Endothelial cell (in vitro differentiated cells): ENCODE results near the gene TLK2. TPM values are rescaled to one million over a fixed set of nuclear protein-coding genes. Genes with fewer than 3 reads are reported as not detected.
A peak's percentile ranks its signal among the peaks of the same experiment; 100 is the strongest.

Experiments used
- DNase-seq: peaks from one replicate; pipeline ENCODE4 v3.0.0; 2021; ENCODE audit warnings: low spot score
- H3K27ac Mint-ChIP-seq: one replicate; pipeline ENCODE4 v1.8.0; 2021; ENCODE audit warnings: mixed read lengths, inconsistent platforms; ENCODE audit not compliant: unreplicated experiment
- H3K27me3 Mint-ChIP-seq: one replicate; pipeline ENCODE4 v1.8.0; 2021; ENCODE audit warnings: mild to moderate bottlenecking, moderate library complexity, mixed read lengths, inconsistent platforms; ENCODE audit not compliant: unreplicated experiment
- H3K36me3 Mint-ChIP-seq: one replicate; pipeline ENCODE4 v1.8.0; 2021; ENCODE audit warnings: mild to moderate bottlenecking, low read depth, mixed read lengths, inconsistent platforms; ENCODE audit not compliant: unreplicated experiment
- H3K4me1 Mint-ChIP-seq: one replicate; pipeline ENCODE4 v1.8.0; 2021; ENCODE audit warnings: mild to moderate bottlenecking, mixed read lengths, inconsistent platforms; ENCODE audit not compliant: unreplicated experiment
- H3K4me3 Mint-ChIP-seq: one replicate; pipeline ENCODE4 v1.8.0; 2021; ENCODE audit warnings: mild to moderate bottlenecking, mixed read lengths, inconsistent platforms; ENCODE audit not compliant: unreplicated experiment
- H3K9me3 Mint-ChIP-seq: one replicate; pipeline ENCODE4 v1.8.0; 2021; ENCODE audit warnings: mixed read lengths, inconsistent platforms; ENCODE audit not compliant: unreplicated experiment
- CTCF ChIP-seq: fragments of 200-600 bp; sonication (generic); IDR thresholded peaks from one replicate; pipeline ENCODE4 v1.5.0; 2021; ENCODE audit warnings: antibody characterized with exemption; ENCODE audit not compliant: unreplicated experiment
- total RNA-seq: library from RNA; stranded (reverse); fragmentation: NEBNext Ultra II Directional; extraction: Animal tissue kit (Norgen Biotek cat#: 25700); gene quantifications from one replicate; pipeline ENCODE4 v1.2.1, GENCODE V29; 2021; ENCODE audit not compliant: unreplicated experiment

TLK2 gene
- total RNA-seq, 1 donor from 2014 or later, result 47.5 TPM

GRCh38 chr17:62658136-62658920 lies 179.7 kb downstream of the TLK2 start:
- Mint-ChIP-seq H3K4me1 (peaks cover 19% of the 10 kb centered on the region), H3K36me3 (peaks cover 26% of the 10 kb centered on the region), H3K9me3 (no peaks in the 10 kb centered on the region), H3K27me3 (peaks cover 6% of the 10 kb centered on the region), H3K27ac (no peak overlapping the region), H3K4me3 (peak overlapping the region; percentile 79)
- DNase-seq, result no peak
- TF ChIP-seq CTCF, result no peak

GRCh38 chr17:62660629-62661118 lies 182.0 kb downstream of the TLK2 start:
- no peak overlapping the region for H3K27ac Mint-ChIP-seq
- no peak for DNase-seq
- H3K4me1 Mint-ChIP-seq, result peaks cover 11% of the 10 kb centered on the region
- H3K36me3 Mint-ChIP-seq, result peaks cover 23% of the 10 kb centered on the region
- H3K4me3 Mint-ChIP-seq, result no peak overlapping the region
- H3K27me3 Mint-ChIP-seq, result peaks cover 4% of the 10 kb centered on the region
- TF ChIP-seq CTCF, result no peak
- H3K9me3 Mint-ChIP-seq, result no peaks in the 10 kb centered on the region

- no peak for TF ChIP-seq CTCF
- peaks cover 23% of the 10 kb centered on the region for H3K36me3 Mint-ChIP-seq
- peaks cover 11% of the 10 kb centered on the region for H3K4me1 Mint-ChIP-seq
- no peaks in the 10 kb centered on the region for H3K9me3 Mint-ChIP-seq
- H3K27me3 Mint-ChIP-seq, result peaks cover 4% of the 10 kb centered on the region
- H3K4me3 Mint-ChIP-seq, result no peak overlapping the region
- no peak for DNase-seq
- H3K27ac Mint-ChIP-seq, result no peak overlapping the region
These were observed 182.7 kb downstream of the TLK2 start for GRCh38 chr17:62661337-62661736.

- TF ChIP-seq CTCF, result no peak
These were observed 184.2 kb downstream of the TLK2 start for GRCh38 chr17:62662855-62663254.

More at GRCh38 chr17:62662855-62663254, 184.2 kb downstream of the TLK2 start:
- no peak for DNase-seq
- H3K27ac Mint-ChIP-seq, result no peak overlapping the region
- H3K4me1 Mint-ChIP-seq, result peaks cover 5% of the 10 kb centered on the region
- peaks cover 26% of the 10 kb centered on the region for H3K36me3 Mint-ChIP-seq
- no peaks in the 10 kb centered on the region for H3K9me3 Mint-ChIP-seq
- H3K27me3 Mint-ChIP-seq, result peaks cover 2% of the 10 kb centered on the region
- no peak overlapping the region for H3K4me3 Mint-ChIP-seq

Other genes starting within 250 kb of the TLK2 start
- not detected for gene EFCAB3, start 98.3 kb upstream of the TLK2 start, total RNA-seq
- 15.9 TPM for gene METTL2A, start 54.9 kb upstream of the TLK2 start, total RNA-seq
- 120 TPM for gene MRC2, start 148.8 kb downstream of the TLK2 start, total RNA-seq